IMR-90 (cell line): ENCODE results near the gene EBF4. TPM values are rescaled to one million over a fixed set of nuclear protein-coding genes. Genes with fewer than 3 reads are reported as not detected.

Source experiments
- ATAC-seq: fragments of 200-7000 bp; cut with Tn5 transposase; 2 replicates; pipeline ENCODE4 v1.9.1; 2020; ENCODE audit warnings: low read depth, mild to moderate bottlenecking, moderate library complexity
- BruUV-seq: library from RNA; stranded (reverse); fragments of 400-500 nt; replicated peaks from 2 replicates; lab custom pipeline; 2021; lab: Mats Ljungman, UMichigan
- CTCF ChIA-PET: fragments of 300-600 bp; formaldehyde crosslinking; extraction: SDS; loops from one replicate; lab custom pipeline; 2021; ENCODE audit warnings: antibody characterized with exemption; lab: Yijun Ruan, JAX
- POLR2A ChIA-PET: fragments of 300-600 bp; sonication (Branson Sonifier 250); formaldehyde crosslinking; loops from one replicate; lab custom pipeline; 2022; ENCODE audit warnings: antibody characterized with exemption; ENCODE audit not compliant: unreplicated experiment; lab: Charles Lee
- DNase-seq: peaks from one replicate; pipeline ENCODE4 v3.0.0; 2013
- H2AFZ ChIP-seq: replicated peaks from 2 replicates; pipeline ENCODE3; 2013; ENCODE audit warnings: low read length, mild to moderate bottlenecking; ENCODE audit not compliant: poor library complexity
- H2AK5ac ChIP-seq: 2 replicates; pipeline ENCODE4 v1.6.1; 2013; ENCODE audit warnings: low read depth, low read length, inconsistent platforms
- H2AK9ac ChIP-seq: replicated peaks from 2 replicates; pipeline ENCODE3; 2013; ENCODE audit warnings: mild to moderate bottlenecking, low read depth, low read length, moderate library complexity; ENCODE audit not compliant: poor library complexity
- H2BK120ac ChIP-seq: 2 replicates; pipeline ENCODE4 v1.6.1; 2013; ENCODE audit warnings: low read depth, low read length, inconsistent platforms
- H2BK15ac ChIP-seq: 3 replicates; pipeline ENCODE4 v1.6.1; 2013; ENCODE audit warnings: low read depth, low read length, inconsistent platforms
- H2BK20ac ChIP-seq: 2 replicates; pipeline ENCODE4 v1.6.1; 2013; ENCODE audit warnings: low read depth, mild to moderate bottlenecking, inconsistent platforms, low read length, moderate library complexity
- H2BK5ac ChIP-seq: 2 replicates; pipeline ENCODE4 v1.6.1; 2013; ENCODE audit warnings: mild to moderate bottlenecking, low read depth, low read length, inconsistent platforms; ENCODE audit not compliant: poor library complexity, severe bottlenecking
- H3K14ac ChIP-seq: replicated peaks from 2 replicates; pipeline ENCODE4 v1.6.1; 2013; ENCODE audit warnings: low read depth, low read length, inconsistent platforms
- H3K18ac ChIP-seq: 2 replicates; pipeline ENCODE4 v1.6.1; 2013; ENCODE audit warnings: low read depth, low read length, control low read depth
- H3K23ac ChIP-seq: 2 replicates; pipeline ENCODE4 v1.6.1; 2013; ENCODE audit warnings: low read depth, low read length, inconsistent platforms
- H3K27ac ChIP-seq: 2 replicates; pipeline ENCODE4 v1.5.1; 2013; ENCODE audit warnings: mild to moderate bottlenecking, control low read depth, low read length; ENCODE audit not compliant: insufficient read depth
- H3K27me3 ChIP-seq: 2 replicates; pipeline ENCODE4 v1.6.1; 2013; ENCODE audit warnings: low read length; ENCODE audit not compliant: control insufficient read depth, insufficient read depth
- H3K36me3 ChIP-seq: 2 replicates; pipeline ENCODE4 v1.6.1; 2013; ENCODE audit warnings: low read length, mixed read lengths; ENCODE audit not compliant: control insufficient read depth, insufficient read depth
- H3K4ac ChIP-seq: 2 replicates; pipeline ENCODE4 v1.6.1; 2013; ENCODE audit warnings: low read depth, low read length, inconsistent platforms
- H3K4me1 ChIP-seq: 2 replicates; pipeline ENCODE4 v1.6.1; 2013; ENCODE audit warnings: low read length, mixed read lengths; ENCODE audit not compliant: control insufficient read depth, insufficient read depth
- H3K4me2 ChIP-seq: 2 replicates; pipeline ENCODE4 v1.6.1; 2013; ENCODE audit warnings: low read depth, mild to moderate bottlenecking, control low read depth, low read length, moderate library complexity
- H3K4me3 ChIP-seq: 2 replicates; pipeline ENCODE4 v1.5.1; 2013; ENCODE audit warnings: low read depth, mild to moderate bottlenecking, control low read depth, low read length, moderate library complexity; ENCODE audit not compliant: insufficient read depth
- H3K56ac ChIP-seq: 2 replicates; pipeline ENCODE4 v1.6.1; 2013; ENCODE audit warnings: low read length, inconsistent platforms; ENCODE audit not compliant: insufficient read depth; ENCODE audit errors: extremely low read depth
- H3K79me1 ChIP-seq, 2 experiments: 2 replicates each; pipeline ENCODE4 v1.6.1; 2013; ENCODE audit warnings: low read length in 2 of 2, inconsistent platforms in 1 of 2, low read depth in 1 of 2
- H3K9ac ChIP-seq: 2 replicates; pipeline ENCODE4 v1.6.1; 2013; ENCODE audit warnings: low read depth, low read length, control low read depth
- H3K9me1 ChIP-seq: 2 replicates; pipeline ENCODE4 v1.6.1; 2013; ENCODE audit warnings: low read length, inconsistent platforms; ENCODE audit not compliant: insufficient read depth
- H3K9me3 ChIP-seq: 2 replicates; pipeline ENCODE4 v1.6.1; 2013; ENCODE audit warnings: low read length; ENCODE audit not compliant: control insufficient read depth, insufficient read depth
- H4K20me1 ChIP-seq: 2 replicates; pipeline ENCODE4 v1.6.1; 2013; ENCODE audit warnings: low read length, inconsistent platforms; ENCODE audit not compliant: insufficient read depth
- H4K5ac ChIP-seq: 2 replicates; pipeline ENCODE4 v1.6.1; 2013; ENCODE audit warnings: mild to moderate bottlenecking, low read depth, low read length, control low read depth
- H4K8ac ChIP-seq, 2 experiments: 2 replicates each; pipeline ENCODE4 v1.6.1; 2013; ENCODE audit warnings: low read depth in 2 of 2, low read length in 2 of 2, control low read depth in 1 of 2, inconsistent platforms in 1 of 2
- H4K91ac ChIP-seq: 2 replicates; pipeline ENCODE4 v1.6.1; 2013; ENCODE audit warnings: low read depth, low read length, inconsistent platforms; ENCODE audit not compliant: insufficient read depth
- BHLHE40 ChIP-seq: fragments of 150-350 bp; IDR thresholded peaks from 2 replicates; pipeline ENCODE4 v1.6.1; 2016; ENCODE audit warnings: mild to moderate bottlenecking, low read depth, low read length
- CEBPB ChIP-seq: IDR thresholded peaks from 2 replicates; pipeline ENCODE4 v1.6.1; 2012; ENCODE audit warnings: low read depth, low read length, improper control_type of control experiment
- CHD1 ChIP-seq: IDR thresholded peaks from 2 replicates; pipeline ENCODE4 v1.6.1; 2012; ENCODE audit warnings: low read depth, low read length, improper control_type of control experiment
- CTCF ChIP-seq: conservative IDR thresholded peaks from 2 replicates; pipeline ENCODE4 v1.5.1; 2012; ENCODE audit warnings: mild to moderate bottlenecking, low read depth, low read length, improper control_type of control experiment
- ELK1 ChIP-seq: fragments of 150-350 bp; IDR thresholded peaks from 2 replicates; pipeline ENCODE4 v1.6.1; 2016; ENCODE audit warnings: low read depth, mild to moderate bottlenecking, low read length, moderate library complexity, borderline replicate concordance
- FOS ChIP-seq: fragments of 150-350 bp; IDR thresholded peaks from 2 replicates; pipeline ENCODE4 v1.6.1; 2016; ENCODE audit warnings: low read depth, low read length
- MAFK ChIP-seq: IDR thresholded peaks from 2 replicates; pipeline ENCODE4 v1.6.1; 2012; ENCODE audit warnings: low read depth, low read length, improper control_type of control experiment
- MAZ ChIP-seq: IDR thresholded peaks from 2 replicates; pipeline ENCODE4 v1.6.1; 2012; ENCODE audit warnings: low read depth, mild to moderate bottlenecking, low read length, improper control_type of control experiment, moderate library complexity, borderline replicate concordance
- MXI1 ChIP-seq: IDR thresholded peaks from 2 replicates; pipeline ENCODE4 v1.6.1; 2012; ENCODE audit warnings: low read depth, mild to moderate bottlenecking, low read length, moderate library complexity, borderline replicate concordance
- POLR2A ChIP-seq: IDR thresholded peaks from 2 replicates; pipeline ENCODE4 v1.6.1; 2012; ENCODE audit warnings: mild to moderate bottlenecking, low read depth, low read length
- RAD21 ChIP-seq: IDR thresholded peaks from 2 replicates; pipeline ENCODE4 v1.6.1; 2012; ENCODE audit warnings: low read length, improper control_type of control experiment
- RCOR1 ChIP-seq: IDR thresholded peaks from 2 replicates; pipeline ENCODE4 v1.6.1; 2012; ENCODE audit warnings: mild to moderate bottlenecking, low read length, improper control_type of control experiment; ENCODE audit not compliant: insufficient replicate concordance
- RFX5 ChIP-seq: IDR thresholded peaks from 2 replicates; pipeline ENCODE4 v1.8.0; 2012; ENCODE audit warnings: low read depth, mild to moderate bottlenecking, low read length, moderate library complexity
- SMC3 ChIP-seq: fragments of 150-350 bp; IDR thresholded peaks from 2 replicates; pipeline ENCODE4 v1.6.1; 2016; ENCODE audit warnings: low read depth, mild to moderate bottlenecking, antibody characterized with exemption, low read length, moderate library complexity
- USF2 ChIP-seq: fragments of 150-350 bp; IDR thresholded peaks from 2 replicates; pipeline ENCODE4 v1.6.1; 2017; ENCODE audit warnings: mild to moderate bottlenecking, antibody characterized with exemption, low read length, low read depth
- WGBS, 2 experiments: methylation state at CpG; one replicate each; pipeline versions ENCODE4 v1.1.5 to v1.1.7; 2013; ENCODE audit warnings: missing lambda C conversion rate in 2 of 2; ENCODE audit not compliant: insufficient read length in 1 of 2; ENCODE audit errors: extremely low coverage in 2 of 2; 5-methylcytosine and 5-hydroxymethylcytosine counted together
- dilution Hi-C: fragments of 300-500 bp; cut with HindIII; formaldehyde crosslinking; loops from one replicate; pipeline ENCODE4 v1.14.3; 2018; ENCODE audit warnings: low sequenced_read_pairs; ENCODE audit not compliant: unreplicated experiment
- in situ Hi-C: fragments of 300-500 bp; cut with MboI; formaldehyde crosslinking; loops from 3 replicates; pipeline ENCODE4 v1.14.3; 2019; ENCODE audit warnings: low sequenced_read_pairs, inconsistent platforms, mixed read lengths
- intact Hi-C: fragments of 100-400 bp; cut with micrococcal nuclease; formaldehyde crosslinking; loops from 2 replicates; pipeline ENCODE4 v1.10.0; 2022
- polyA plus RNA-seq, 3 experiments: library from polyadenylated mRNA; depleted of rRNA; stranded (reverse); fragments of >200 nt; gene quantifications; 2 replicates each; pipeline ENCODE4 v1.2.3, GENCODE V29; 2012; ENCODE audit warnings: low replicate concordance in 1 of 3
- total RNA-seq: library from RNA; depleted of rRNA; stranded (reverse); fragments of >200 nt; gene quantifications from 2 replicates; pipeline ENCODE4 v1.2.3, GENCODE V29; 2012

EBF4 gene
- total and polyA plus RNA-seq, 2 of the 4 experiments (the other 2 are of a cell fraction), result 0.18 to 1.1 TPM

- POLR2A ChIA-PET, result no interaction called here
- Histone ChIP-seq H3K9me3 (no peaks in the 10 kb centered on the region), H2AK9ac (no peak overlapping the region), H2BK5ac (no peak overlapping the region), H4K5ac (no peak overlapping the region), H4K8ac (no peak overlapping the region), H3K4me1 (no peaks in the 10 kb centered on the region), H2AK5ac (no peak overlapping the region), H3K4me3 (no peak overlapping the region), H4K20me1 (no peaks in the 10 kb centered on the region), H3K9me1 (no peaks in the 10 kb centered on the region), H3K14ac (no peak overlapping the region), H3K27me3 (peaks cover 11% of the 10 kb centered on the region), H2BK120ac (no peak overlapping the region), H3K23ac (no peak overlapping the region), H4K91ac (no peak overlapping the region), H2AFZ (no peak overlapping the region), H3K36me3 (no peaks in the 10 kb centered on the region), H3K9ac (no peak overlapping the region), H3K27ac (no peak overlapping the region), H2BK20ac (no peak overlapping the region), H3K79me1 (no peaks in the 10 kb centered on the region), H3K18ac (no peak overlapping the region), H3K56ac (no peak overlapping the region), H3K4ac (no peak overlapping the region), H2BK15ac (no peak overlapping the region), H3K4me2 (no peak overlapping the region)
- TF ChIP-seq RAD21, result no peak
- no peak for TF ChIP-seq FOS
- no peak for TF ChIP-seq USF2
- no peak for TF ChIP-seq CEBPB
- no peak for TF ChIP-seq CTCF
- no peak for TF ChIP-seq MAFK
- no peak for TF ChIP-seq BHLHE40
- no peak for TF ChIP-seq MXI1
- no peak for TF ChIP-seq CHD1
- TF ChIP-seq SMC3, result no peak
- no peak for TF ChIP-seq ELK1
- no peak for TF ChIP-seq RCOR1
- TF ChIP-seq RFX5, result no peak
- TF ChIP-seq MAZ, result no peak
- TF ChIP-seq POLR2A, result no peak
- WGBS, 2 experiments, result no CpG with 5 or more reads among the region's 2 CpGs
- ATAC-seq, result no peak
- no TSS peak for BruUV-seq
- dilution Hi-C loops, result no loop called here
- in situ Hi-C loops, result no loop called here
- intact Hi-C loops, result no loop called here
- CTCF ChIA-PET, result no interaction called here
- DNase-seq, result no peak
These were observed 68.3 kb downstream of the EBF4 start for GRCh38 chr20:2760952-2761305.
